ENCODE results near the gene GTF2E1. TPM values are rescaled to one million over a fixed set of nuclear protein-coding genes. Genes with fewer than 3 reads are reported as not detected.
A peak's percentile ranks its signal among the peaks of the same experiment; 100 is the strongest.
"Not testable (repeated sequence)": the region's sequence is repeated elsewhere in the genome, so short reads cannot be mapped to it uniquely, and the experiment has no call there.

The GTF2E1 gene
- total RNA-seq, 2 donors from 2014 or later = 6.8 to 9.6 TPM

GRCh38 chr3:120708408-120708807 lies 34.1 kb upstream of the GTF2E1 start:
- H3K9me3 ChIP-seq = no peaks in the 10 kb centered on the region
- no peak overlapping the region for H3K4me3 ChIP-seq
- H3K4me1 ChIP-seq = no peaks in the 10 kb centered on the region
- no peak for DNase-seq (ENCODE audit: low spot score)
- no peaks in the 10 kb centered on the region for H3K27me3 ChIP-seq
- TF ChIP-seq CTCF (IDR thresholded peaks at IDR 0.05) = no peak
- peaks cover 9% of the 10 kb centered on the region for H3K36me3 ChIP-seq
- H3K27ac ChIP-seq = no peak overlapping the region

DNA sequence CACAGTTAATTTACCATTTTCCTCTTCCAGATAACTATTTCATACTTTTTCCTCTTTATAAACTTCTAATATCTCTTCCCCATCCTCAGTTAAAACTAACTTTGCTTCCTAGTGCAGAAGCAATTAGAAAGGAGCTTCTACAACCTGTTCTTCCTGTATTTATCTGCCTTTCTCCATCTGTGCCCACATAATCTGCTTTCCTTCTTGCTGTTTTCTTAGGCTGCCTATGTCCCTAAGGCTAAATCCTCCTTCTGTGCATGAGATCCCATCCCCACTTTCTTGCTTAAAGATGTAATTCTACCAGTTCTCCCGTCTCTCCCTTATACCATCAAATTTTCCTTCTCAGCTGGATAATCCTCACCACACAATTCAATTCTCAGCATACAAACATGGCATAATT lies 32.2 kb upstream of the GTF2E1 start:
- Histone ChIP-seq H3K4me3 (no peak overlapping the region), H3K27ac (no peak overlapping the region), H3K4me1 (no peaks in the 10 kb centered on the region), H3K9me3 (no peaks in the 10 kb centered on the region), H3K27me3 (no peaks in the 10 kb centered on the region), H3K36me3 (peaks cover 9% of the 10 kb centered on the region)
- no peak for TF ChIP-seq CTCF (IDR thresholded peaks at IDR 0.05)
- DNase-seq (ENCODE audit: low spot score) = no peak

DNA sequence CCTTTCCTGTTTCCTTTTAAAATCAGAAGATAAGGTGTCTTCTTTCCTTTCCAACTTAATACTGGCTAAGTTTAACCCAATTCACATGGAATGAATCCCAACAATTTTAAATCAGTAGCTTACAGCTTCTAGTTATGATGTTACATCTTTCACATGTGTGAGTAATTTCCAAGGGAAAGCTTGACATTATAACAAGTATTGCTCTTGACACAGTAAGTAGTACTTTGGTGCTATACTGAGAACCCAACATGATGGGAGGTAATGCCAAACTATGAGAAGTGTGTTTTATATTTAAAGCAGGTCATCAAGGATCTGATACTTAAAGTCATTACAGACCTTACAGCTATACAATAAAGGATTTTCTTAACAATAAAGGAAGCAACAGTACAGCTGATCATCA lies 29.3 kb upstream of the GTF2E1 start:
- Histone ChIP-seq H3K27me3 (no peaks in the 10 kb centered on the region), H3K27ac (no peak overlapping the region), H3K9me3 (no peaks in the 10 kb centered on the region), H3K36me3 (peaks cover 9% of the 10 kb centered on the region), H3K4me3 (no peak overlapping the region), H3K4me1 (no peaks in the 10 kb centered on the region)
- TF ChIP-seq CTCF (IDR thresholded peaks at IDR 0.05) = no peak
- no peak for DNase-seq (ENCODE audit: low spot score)

- H3K4me3 ChIP-seq = peak overlapping the region; percentile 6 to 46
- DNase-seq (ENCODE audit: low spot score) = peak; percentile 59
- H3K4me1 ChIP-seq, H3K36me3 ChIP-seq, H3K9me3 ChIP-seq, H3K27me3 ChIP-seq: not testable (repeated sequence)
- peak overlapping the region in 1 of 2 donors; percentile 35 for H3K27ac ChIP-seq
Measured at GRCh38 chr3:120719167-120719834, 23.2 kb upstream of the GTF2E1 start.

- no peaks in the 10 kb centered on the region for H3K9me3 ChIP-seq
- H3K27me3 ChIP-seq = no peaks in the 10 kb centered on the region
- H3K27ac ChIP-seq = no peak overlapping the region
- no peak for TF ChIP-seq CTCF (IDR thresholded peaks at IDR 0.05)
- no peak overlapping the region for H3K4me3 ChIP-seq
- no peak for DNase-seq (ENCODE audit: low spot score)
- H3K36me3 ChIP-seq = no peaks in the 10 kb centered on the region
- no peaks in the 10 kb centered on the region for H3K4me1 ChIP-seq
Measured at GRCh38 chr3:120726791-120727190, 15.8 kb upstream of the GTF2E1 start.

GRCh38 chr3:120730576-120731542 lies 11.7 kb upstream of the GTF2E1 start:
- Histone ChIP-seq H3K9me3 (no peaks in the 10 kb centered on the region), H3K4me1 (no peaks in the 10 kb centered on the region), H3K27ac (no peak overlapping the region), H3K36me3 (no peaks in the 10 kb centered on the region), H3K4me3 (no peak overlapping the region), H3K27me3 (no peaks in the 10 kb centered on the region)
- no peak for TF ChIP-seq CTCF (IDR thresholded peaks at IDR 0.05)
- DNase-seq (ENCODE audit: low spot score) = no peak

DNA sequence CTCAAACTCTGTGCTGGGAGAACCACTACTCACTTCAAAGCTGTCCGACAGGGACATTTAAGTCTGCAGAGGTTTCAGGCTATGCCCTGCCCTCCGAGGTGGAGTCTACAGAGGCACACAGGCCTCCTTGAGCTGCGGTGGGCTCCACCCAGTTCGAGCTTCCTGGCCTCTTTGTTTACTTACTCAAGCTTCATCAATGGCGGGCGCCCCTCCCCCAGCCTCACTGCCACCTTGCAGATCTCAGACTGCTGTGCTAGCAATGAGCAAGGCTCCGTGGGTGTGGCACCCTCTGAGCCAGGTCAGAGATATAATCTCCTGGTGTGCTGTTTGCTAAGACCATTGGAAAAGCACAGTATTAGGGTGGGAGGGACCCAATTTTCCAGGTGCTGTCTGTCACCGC lies 4.5 kb upstream of the GTF2E1 start:
- not testable (repeated sequence) for H3K4me3 ChIP-seq; DNase-seq (ENCODE audit: low spot score); H3K9me3 ChIP-seq

More for the DNA sequence above, 4.5 kb upstream of the GTF2E1 start:
- not testable (repeated sequence) for H3K27me3 ChIP-seq, H3K36me3 ChIP-seq, H3K4me1 ChIP-seq, H3K27ac ChIP-seq

Measured in right atrium auricular region (tissue), 2 donors.